GM18867 (cell line): Measurements from ENCODE around the gene TAF13.
A peak's percentile ranks its signal among the peaks of the same experiment; 100 is the strongest.
"Not testable (repeated sequence)": the region's sequence is repeated elsewhere in the genome, so short reads cannot be mapped to it uniquely, and the experiment has no call there.

Experiments used
- ATAC-seq: cut with Tn5 transposase; IDR thresholded peaks from one replicate; pipeline ENCODE4 v1.9.1; 2021; ENCODE audit warnings: mild to moderate bottlenecking, moderate library complexity; ENCODE audit not compliant: unreplicated experiment

The TAF13 gene

GRCh38 chr1:109048335-109048734, 27.5 kb downstream of the TAF13 start:
- ATAC-seq: no peak

GRCh38 chr1:109047339-109047738, 28.5 kb downstream of the TAF13 start:
- ATAC-seq: no peak

GRCh38 chr1:109046671-109047070, 29.1 kb downstream of the TAF13 start:
- ATAC-seq: no peak

GRCh38 chr1:109045595-109045994, 30.2 kb downstream of the TAF13 start:
- no peak for ATAC-seq

- peak; percentile 94 for ATAC-seq
Measured at GRCh38 chr1:109041621-109042468, 34.0 kb downstream of the TAF13 start, which contains the start of gene WDR47. Gene WDR47 (minus strand): TSS chr1:109042102. CDS start chr1:109023512, 18,590 bp downstream.

- ATAC-seq: peak; percentile 32
Measured at GRCh38 chr1:109040989-109041620, 34.7 kb downstream of the TAF13 start.

GRCh38 chr1:109040627-109040988, 35.2 kb downstream of the TAF13 start:
- ATAC-seq: no peak

GRCh38 chr1:109034382-109034781, 41.4 kb downstream of the TAF13 start:
- no peak for ATAC-seq

- ATAC-seq: not testable (repeated sequence)
Measured at GRCh38 chr1:109029493-109029892, 46.3 kb downstream of the TAF13 start.

GRCh38 chr1:109027841-109028240, 48.0 kb downstream of the TAF13 start:
- ATAC-seq: no peak

- ATAC-seq: no peak
Measured at GRCh38 chr1:109025694-109026093, 50.1 kb downstream of the TAF13 start.

GRCh38 chr1:109024646-109025045, 51.2 kb downstream of the TAF13 start:
- ATAC-seq: no peak

GRCh38 chr1:109020693-109021257, 55.0 kb downstream of the TAF13 start:
- no peak for ATAC-seq

GRCh38 chr1:109017719-109018118, 58.1 kb downstream of the TAF13 start:
- not testable (repeated sequence) for ATAC-seq

- no peak for ATAC-seq
Measured at GRCh38 chr1:109017134-109017533, 58.7 kb downstream of the TAF13 start.
